HG03520 (cell line): Measurements from ENCODE around the gene IGSF23.
"Not testable (repeated sequence)": the region's sequence is repeated elsewhere in the genome, so short reads cannot be mapped to it uniquely, and the experiment has no call there.

Source experiments
- ATAC-seq: cut with Tn5 transposase; IDR thresholded peaks from one replicate; pipeline ENCODE4 v1.9.1; 2021; ENCODE audit warnings: mild to moderate bottlenecking, moderate library complexity; ENCODE audit not compliant: unreplicated experiment

The IGSF23 gene

DNA sequence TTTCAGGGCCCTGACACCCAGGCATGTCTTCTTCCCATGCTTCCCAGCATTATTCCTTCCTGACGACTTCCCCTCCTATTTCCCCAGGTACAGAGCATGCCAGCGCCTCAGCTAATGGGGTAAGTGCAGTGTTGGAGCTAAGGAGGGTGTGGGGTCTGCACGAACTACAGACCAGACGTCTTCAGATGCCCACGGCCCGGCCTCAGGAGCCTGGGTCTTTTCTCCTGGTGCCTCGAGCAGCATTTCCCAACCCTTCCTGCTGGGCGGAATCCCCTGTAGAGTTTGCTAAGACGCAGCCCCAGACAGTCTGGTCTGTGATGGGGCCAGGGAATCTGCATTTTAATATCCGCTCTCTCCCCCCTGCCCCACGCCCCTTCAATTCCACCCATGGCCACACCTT, 47.8 kb downstream of the IGSF23 start:
- no peak for ATAC-seq

DNA sequence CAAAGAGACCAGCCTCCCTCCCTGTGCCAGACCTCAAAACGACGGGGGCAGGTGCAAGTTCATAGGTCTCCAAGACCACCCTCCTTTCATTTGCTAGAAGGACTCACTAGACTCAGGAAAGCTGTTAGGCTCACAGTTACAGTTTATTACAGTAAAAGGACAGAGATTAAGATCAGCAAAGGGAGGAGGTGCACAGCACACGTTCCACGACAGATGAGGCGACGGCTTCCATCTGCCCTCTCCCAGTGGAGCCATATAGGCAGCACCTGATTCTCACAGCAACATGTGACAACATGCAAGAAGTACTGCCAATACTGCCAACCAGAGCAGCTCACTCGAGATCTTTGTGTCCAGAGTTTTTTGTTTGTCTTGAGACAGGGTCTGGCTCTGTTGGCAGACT, 48.5 kb downstream of the IGSF23 start:
- no peak for ATAC-seq

DNA sequence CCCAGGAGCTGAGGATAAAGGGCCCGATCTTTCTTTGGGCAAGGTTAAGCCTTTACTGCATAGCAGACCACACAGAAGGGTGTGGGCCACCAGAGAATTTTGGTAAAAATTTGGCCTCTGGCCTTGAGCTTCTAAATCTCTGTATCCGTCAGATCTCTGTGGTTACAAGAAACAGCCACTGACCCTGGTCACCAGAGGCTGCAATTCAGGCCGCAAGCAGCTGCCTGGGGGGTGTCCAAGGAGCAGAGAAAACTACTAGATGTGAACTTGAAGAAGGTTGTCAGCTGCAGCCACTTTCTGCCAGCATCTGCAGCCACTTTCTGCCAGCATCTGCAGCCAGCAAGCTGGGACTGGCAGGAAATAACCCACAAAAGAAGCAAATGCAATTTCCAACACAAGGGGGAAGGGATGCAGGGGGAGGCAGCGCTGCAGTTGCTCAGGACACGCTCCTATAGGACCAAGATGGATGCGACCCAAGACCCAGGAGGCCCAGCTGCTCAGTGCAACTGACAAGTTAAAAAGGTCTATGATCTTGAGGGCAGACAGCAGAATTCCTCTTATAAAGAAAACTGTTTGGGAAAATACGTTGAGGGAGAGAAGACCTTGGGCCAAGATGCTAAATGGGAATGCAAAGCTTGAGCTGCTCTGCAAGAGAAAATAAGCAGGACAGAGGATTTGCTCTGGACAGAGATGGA, 49.5 kb downstream of the IGSF23 start:
- ATAC-seq = no peak

DNA sequence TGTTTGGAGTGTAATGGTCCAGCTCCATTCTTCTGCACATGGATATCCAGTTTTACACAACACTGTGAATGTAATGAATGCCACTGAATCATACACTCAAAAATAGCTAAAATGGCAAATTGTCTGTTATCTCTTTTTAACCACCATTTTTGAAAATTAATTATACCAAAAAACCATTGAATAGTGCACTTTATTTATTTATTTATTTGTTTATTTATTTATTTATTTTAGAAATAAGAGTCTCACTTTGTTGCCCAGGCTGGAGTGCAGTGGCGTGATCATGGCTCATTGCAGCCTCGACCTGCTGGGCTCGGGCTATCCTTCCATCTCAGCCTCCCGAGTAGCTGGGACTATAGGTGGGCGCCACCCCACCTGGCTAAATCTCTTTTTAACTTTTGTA, 50.6 kb downstream of the IGSF23 start:
- ATAC-seq = no peak

DNA sequence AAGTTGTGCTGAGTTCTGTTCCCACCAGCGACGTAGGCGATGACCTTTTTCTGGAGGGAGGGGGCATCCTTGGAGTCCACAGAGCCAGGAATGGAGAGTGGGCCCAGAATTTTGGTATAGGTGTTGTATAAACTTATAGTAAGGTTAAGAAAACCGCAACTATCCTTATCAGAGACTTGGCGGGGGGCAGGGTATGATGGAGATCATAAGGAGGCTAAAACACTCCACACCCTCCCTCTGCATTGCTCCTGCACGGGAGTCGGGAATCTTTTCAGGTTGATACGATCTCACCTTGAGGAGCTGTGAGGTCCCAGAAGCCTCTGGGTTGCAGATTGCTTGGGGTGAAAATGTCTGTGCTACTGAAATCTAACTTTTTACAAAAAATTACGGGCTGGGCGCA, 51.6 kb downstream of the IGSF23 start:
- no peak for ATAC-seq

DNA sequence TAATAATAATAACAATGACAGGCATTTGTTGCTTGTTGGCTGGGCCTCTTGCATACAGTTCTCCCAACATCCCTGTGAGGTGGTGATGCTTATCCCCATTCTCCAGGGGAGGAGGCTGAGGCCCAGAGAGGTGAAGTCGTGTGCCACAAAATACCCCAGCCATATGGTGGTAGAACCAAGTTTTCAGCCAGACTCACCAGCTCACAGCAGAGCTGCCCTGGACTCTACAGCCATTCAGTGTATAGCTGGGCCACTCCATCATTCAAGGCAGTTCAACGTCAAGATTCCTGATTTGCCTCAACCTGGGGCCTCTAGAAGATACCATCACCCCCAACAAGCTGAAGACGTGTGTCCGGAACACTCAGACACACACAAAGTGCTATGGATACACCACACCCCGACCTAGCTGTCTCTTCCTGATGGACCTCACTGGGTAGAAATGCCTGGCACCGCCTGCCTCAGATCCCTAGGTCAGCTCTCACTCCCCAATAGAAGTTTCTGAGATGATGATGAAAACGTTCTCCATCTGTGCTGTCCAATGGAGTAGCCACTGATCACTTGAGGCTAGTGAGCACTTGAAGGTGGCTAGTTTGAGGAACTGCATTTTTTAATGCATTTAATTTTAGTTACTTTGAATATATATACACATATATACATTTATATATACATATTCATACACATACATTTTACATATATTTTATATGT, 53.6 kb downstream of the IGSF23 start:
- no peak for ATAC-seq

DNA sequence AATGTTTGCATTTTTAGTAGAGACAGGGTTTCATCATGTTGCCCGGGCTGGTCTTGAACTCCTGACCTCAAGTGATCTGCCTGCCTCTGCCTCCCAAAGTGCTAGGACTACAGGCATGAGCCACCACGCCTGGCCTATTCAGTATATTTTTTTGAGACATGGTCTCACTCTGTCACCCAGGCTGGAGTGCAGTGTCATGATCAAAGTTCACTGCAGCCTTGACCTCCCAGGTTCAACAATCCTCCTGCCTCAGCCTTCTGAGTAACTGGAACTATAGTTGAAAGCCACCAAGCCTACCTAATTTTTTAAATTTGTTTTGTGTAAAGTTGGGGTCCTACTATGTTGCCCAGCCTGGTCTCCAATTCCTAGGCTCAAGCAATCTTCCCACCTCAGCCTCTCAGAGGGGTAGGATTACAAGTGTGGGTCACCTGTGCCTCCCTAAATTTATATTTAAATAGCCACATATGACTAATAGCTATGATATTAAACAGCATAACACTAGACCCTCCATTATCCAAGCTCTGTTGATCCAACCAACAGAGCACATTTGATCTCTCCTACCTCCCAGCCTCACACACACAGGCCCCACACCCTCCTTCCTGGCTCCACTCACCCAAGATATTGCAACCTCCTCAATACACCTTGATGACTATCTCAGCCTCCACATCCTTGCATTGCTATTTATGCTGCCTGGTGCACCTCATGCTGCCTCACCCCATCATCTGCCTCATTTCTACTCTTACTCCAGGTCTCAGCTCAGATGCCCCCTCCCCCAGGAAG, 55.8 kb downstream of the IGSF23 start:
- no peak for ATAC-seq

DNA sequence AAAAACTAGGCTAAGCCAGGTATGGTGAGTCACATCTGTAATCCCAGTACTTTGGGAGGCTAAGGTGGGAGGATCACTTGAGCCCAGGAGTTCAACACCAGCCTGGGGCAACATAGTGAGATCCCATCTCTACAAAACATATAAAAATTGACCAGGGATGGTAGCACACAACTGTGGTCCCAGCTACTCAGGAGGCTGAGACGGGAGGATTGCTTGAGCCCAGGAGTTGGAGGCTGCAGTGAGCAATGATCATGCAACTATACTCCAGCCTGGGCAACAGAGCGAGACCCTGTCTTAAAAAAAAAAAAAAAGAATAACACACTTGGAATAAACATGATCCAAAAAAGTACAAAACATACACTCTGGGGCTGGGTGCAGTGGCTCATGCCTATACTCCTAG, 56.7 kb downstream of the IGSF23 start:
- ATAC-seq = not testable (repeated sequence)

DNA sequence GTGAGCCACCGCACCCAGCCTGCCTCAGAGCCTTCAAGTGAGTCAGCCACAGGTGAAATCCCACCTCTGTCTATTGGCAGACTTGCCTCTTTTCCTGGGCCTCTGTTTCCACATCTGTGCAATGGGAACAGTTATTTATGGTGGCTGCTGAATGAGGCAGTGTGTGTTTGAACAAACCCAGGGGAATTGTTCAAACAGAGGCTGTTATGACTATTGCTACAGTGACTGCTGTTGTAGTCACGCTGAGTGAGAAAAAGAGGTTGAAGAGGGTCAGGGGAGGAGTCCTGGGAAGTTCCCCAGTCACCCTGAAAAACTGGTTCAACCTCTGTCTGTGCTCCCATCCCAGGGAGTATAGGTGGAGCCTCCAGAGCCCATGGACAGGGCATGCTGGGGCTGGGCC, 58.0 kb downstream of the IGSF23 start, which contains the start of gene CEACAM19:
Gene CEACAM19 (plus strand): TSS at position 83 of the 400 bp plus-strand sequence. CDS start 450 bp downstream, outside the sequence.
- ATAC-seq = no peak

DNA sequence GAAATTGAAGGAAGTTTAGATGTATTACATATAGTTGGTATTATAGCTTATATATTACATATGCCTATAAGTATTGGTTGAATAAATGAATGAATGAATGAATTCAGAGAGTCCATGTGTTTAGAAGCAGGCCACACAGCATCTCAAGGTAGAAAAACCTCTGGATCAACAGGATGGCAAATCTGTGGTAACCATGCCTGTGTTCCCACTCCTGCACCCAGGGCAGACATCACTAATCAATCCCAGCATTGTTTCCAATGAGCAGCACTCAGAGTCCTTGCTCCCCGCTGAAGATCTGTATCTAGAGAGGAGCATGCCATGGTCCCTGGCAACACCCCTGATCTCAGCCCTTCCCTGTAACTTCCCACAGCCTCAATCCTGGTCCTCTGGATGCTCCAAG, 58.9 kb downstream of the IGSF23 start:
- ATAC-seq = no peak

DNA sequence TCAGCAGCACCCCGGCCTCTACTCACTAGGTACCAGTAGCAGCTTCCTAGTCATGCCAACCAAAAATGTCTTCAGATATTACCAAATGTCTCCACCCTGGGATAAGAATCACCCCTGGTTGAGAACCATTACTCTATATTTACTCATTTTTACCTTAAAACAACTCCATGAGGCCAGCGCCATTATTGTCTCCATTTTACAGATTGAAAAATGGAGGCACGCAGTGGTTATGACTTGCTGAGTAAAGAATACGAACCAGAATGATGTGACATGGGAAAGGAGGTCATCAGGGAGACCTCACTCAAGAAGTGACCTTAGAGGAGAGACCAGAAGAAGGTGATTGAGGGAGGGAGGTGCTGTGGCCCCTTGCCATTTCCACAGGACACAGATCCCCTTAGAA, 60.1 kb downstream of the IGSF23 start:
- no peak for ATAC-seq

DNA sequence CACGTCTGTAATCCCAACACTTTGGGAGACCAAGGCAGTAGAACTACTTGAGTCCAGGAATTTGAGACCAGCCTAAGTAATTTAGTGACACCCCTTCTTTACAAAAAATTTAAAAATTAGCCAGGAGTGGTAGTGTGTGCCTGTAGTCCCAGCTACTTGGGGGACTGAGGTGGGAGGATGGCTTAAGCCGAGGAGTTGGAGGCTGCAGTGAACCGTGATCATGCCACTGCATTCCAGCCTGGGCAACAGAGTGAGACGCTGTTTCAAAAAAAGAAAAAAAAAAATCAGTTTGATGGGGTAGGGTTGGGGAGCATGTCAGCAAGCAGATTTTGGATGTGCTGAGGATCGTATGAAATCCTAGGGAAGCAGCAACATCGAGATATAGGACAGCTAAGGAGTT, 62.2 kb downstream of the IGSF23 start:
- ATAC-seq = no peak

DNA sequence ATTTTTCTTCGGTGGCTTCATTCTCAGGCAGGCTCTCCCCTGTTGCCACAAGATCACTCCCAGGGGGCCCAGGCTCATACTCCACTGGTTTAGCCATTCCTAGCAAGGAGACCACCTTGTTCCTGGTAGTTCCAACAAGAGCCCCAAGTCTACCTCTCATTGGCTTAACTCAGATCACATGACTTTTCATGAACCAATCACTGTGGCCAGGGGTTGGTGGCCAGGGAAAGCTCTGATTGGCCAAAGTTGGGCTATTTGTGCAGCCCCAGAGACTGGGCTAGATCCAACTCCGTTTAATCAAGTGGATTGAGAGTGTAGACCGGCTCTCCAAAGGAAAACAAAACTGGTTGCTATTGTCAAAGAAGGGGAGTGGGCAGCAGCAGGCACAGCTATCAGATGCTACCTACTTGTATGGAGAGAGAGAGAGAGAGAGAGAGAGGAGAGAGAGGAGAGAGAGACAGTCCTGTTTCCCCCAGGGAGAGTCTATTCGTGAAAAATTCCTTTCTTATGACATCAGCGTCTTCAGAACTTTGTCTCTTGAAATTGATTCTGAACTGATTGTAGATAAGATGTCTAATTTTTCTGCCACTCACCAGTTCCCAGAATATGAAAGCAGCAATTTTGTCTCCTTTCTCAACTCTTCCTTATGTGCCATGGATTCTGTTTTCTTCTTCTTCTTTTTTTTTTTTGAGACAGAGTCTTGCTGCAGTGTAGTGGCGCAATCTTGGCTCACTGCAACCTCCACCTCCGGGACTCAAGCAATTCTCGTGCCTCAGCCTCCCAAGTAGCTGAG, 63.9 kb downstream of the IGSF23 start:
- ATAC-seq = no peak

DNA sequence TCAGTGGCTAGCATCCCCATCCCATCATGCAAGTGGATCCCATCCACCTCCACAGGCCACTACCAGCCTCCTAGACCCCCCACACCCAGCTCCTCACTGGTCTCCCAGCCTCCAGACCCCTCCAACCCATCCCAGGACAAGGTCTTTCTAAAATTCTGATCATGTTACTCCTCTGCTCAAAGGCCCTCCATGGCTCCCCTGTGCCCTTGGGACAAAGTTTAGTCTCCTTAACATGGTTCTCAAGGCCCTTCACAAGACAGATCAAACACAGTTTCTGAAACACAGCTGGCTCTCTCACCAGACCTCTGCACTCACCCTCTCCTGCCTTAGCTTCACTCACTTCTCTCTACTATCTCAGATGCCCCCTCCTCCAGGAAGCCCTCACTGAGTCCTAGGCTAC, 67.2 kb downstream of the IGSF23 start:
- no peak for ATAC-seq

DNA sequence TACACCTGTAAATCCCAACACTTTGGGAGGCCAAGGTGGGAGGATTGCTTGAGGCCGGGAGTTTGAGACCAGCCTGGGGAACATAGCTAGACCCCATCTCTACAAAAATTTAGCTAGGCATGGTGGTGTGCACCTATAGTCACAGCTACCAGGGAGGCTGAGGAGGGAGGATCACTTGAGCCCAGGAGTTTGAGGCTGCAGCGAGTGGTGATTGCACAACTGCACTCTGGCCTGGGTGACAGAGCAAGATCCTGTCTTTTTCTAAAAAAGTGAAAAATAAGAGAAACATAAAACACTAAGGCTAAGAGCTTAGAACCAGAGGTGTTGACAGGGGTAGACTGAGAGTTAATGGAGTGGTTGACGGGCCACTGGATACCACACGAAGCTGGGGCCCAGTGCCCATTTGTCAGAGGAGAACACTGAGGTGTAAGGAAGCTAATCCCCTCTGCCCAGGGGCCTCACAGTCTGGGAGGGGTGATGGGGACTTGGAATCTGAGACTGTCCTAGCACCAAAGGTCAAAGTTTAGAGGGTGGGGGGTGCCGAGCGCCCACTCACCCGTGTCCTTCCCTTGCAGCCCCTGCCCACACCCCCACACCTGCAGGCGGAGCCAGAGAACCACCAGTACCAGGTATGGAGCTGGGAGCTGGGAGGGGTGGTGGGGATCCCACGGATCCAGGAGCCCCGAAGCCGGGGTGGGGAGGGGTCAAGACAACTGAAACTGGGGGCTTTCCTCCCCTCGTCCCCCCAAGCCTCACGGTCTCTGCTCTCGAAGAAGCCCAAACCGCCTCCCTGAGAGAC, 68.8 kb downstream of the IGSF23 start:
- ATAC-seq = no peak

DNA sequence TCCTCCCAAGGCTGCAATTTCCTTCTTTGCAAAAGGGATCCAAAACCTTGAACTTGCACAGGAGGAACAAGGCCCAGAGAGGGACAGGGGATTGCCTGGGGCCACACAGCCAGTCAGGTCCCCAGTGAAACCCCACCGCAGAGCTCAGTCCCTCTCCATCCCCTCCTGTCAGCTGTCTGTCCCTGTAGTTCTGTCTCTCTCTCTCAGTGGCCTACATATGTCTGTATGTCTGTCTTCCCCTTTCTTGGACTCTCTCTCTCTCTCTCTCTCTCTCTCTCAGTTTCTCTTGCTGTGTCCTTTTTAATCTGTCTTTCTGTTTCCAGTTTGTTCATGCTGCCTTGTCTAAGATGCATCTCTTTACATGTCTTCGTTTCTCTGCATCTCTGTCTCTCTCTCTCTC, 69.4 kb downstream of the IGSF23 start:
- ATAC-seq = no peak

DNA sequence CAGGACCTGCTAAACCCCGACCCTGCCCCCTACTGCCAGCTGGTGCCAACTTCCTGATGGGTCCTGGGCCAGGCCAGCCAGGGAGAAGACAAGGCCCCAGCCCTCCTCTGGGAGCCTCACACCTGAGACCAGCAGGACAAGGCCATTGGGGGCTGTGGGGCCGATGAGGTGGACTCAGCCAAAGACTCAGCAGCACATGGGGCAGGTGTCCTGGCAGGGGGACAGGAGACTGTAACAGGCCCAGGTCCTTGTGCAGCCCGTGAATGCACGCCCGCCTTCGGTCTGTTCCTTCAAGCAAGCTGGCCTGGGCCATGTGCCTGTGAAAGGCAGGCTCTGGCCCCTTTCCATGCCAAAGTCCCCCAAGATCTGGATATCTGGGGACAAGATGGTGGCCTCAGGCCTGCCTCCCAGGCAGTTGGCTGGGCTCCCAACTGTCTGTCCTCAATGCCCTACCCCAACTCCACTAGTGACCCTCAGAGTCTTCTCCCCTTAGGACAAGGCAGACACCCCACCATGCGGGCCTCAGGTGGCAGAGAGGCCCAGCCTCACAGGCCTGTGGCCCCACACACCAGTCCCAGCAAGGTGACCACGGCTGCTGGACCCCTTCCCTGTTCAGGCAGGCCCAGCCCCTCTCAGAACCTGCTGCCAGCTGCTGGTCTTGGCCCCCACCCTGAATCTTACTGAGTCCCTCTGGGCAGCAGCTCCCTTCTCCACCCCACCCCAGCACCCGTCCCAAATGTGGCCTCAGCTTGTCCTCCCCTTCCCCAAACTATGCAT, 70.3 kb downstream of the IGSF23 start:
- no peak for ATAC-seq

DNA sequence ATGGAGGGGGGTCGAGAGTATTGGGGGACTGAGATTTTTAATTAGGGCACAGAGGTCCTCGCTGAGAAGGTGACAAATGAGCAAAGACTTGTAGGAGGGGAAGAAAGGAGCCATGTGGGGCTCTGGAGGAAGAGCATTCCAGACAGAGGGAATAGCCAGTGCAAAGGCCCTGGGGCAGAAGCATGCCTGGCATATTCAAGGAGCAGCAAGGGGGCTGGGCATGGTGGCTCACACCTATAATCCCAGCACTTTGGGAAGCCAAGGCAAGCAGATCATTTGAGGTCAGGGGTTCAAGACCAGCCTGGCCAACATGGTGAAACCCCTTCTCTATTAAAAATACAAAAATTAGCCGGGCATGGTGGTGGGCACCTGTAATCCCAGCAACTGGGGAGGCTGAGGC, 71.0 kb downstream of the IGSF23 start:
- ATAC-seq = not testable (repeated sequence)
